WERI-Rb-1 (cell line): ENCODE results near the gene CHAMP1.

Source experiments
- DNase-seq: peaks from one replicate; pipeline ENCODE4 v3.0.0-alpha.2; 2020
- H3K27ac ChIP-seq: fragments of 250-450 bp; sonication (Bioruptor Pico); 2 replicates; pipeline ENCODE4 v1.5.1; 2020; ENCODE audit warnings: mild to moderate bottlenecking, moderate library complexity
- H3K27me3 ChIP-seq: fragments of 250-450 bp; sonication (Bioruptor Pico); 2 replicates; pipeline ENCODE4 v1.5.1; 2021; ENCODE audit warnings: mild to moderate bottlenecking, low read depth, moderate library complexity; ENCODE audit not compliant: insufficient read depth, severe bottlenecking
- H3K36me3 ChIP-seq: fragments of 250-450 bp; sonication (Bioruptor Pico); 2 replicates; pipeline ENCODE4 v1.5.1; 2020; ENCODE audit warnings: mild to moderate bottlenecking, moderate library complexity
- H3K4me3 ChIP-seq: 2 replicates; pipeline ENCODE4 v1.5.1; 2011; ENCODE audit warnings: low read depth, mild to moderate bottlenecking, control low read depth, low read length
- H3K9me3 ChIP-seq: fragments of 250-450 bp; sonication (Bioruptor Pico); 2 replicates; pipeline ENCODE4 v1.5.1; 2021; ENCODE audit warnings: mild to moderate bottlenecking, moderate library complexity; ENCODE audit not compliant: severe bottlenecking
- TF ChIP-seq, protein P1 (sequence below): IDR thresholded peaks from 2 replicates; pipeline ENCODE4 v1.5.1; 2011; ENCODE audit warnings: low read depth, mild to moderate bottlenecking, control low read depth, inconsistent platforms, low read length

The CHAMP1 gene

DNA sequence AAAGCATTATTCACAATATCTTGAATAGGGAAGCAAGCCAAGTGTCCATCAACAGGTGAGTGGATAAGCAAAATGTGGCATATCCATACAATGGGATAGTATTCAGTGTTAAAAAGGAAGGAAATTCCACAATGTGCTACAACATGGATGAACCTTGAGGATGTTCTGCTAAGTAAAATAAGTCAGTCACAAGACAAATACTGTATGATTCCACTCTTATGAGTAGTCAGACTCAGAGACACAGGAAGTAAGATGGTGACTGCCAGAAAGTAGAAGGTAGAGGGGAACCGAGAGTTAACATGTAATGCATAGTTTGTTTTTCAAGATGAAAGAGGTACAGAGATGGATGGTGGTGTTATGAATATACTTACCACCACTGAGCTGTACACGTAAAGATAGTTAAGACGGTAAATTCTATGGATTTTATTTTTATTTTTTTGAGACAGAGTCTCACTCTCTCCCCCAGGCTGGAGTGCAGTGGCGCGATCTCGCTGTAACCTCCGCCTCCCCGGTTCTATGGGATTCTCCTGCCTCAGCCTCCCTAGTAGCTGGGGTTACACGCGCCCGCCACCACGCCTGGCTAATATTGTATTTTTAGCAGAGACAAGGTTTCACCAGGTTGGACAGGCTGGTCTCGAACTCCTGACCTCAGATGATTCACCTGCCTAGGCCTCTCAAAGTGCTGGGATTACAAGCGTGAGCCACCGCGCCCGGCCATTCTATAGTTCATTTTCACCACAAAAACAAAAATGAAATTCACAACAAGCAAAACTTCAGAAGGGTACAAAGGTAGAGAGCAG lies 1.0 kb upstream of the CHAMP1 start:
- Histone ChIP-seq H3K27ac (peak overlapping the region; percentile 91), H3K4me3 (peak overlapping the region; percentile 90), H3K9me3 (no peaks in the 10 kb centered on the region), H3K36me3 (peaks cover 27% of the 10 kb centered on the region), H3K27me3 (no peaks in the 10 kb centered on the region)
- TF ChIP-seq, protein P1, sequence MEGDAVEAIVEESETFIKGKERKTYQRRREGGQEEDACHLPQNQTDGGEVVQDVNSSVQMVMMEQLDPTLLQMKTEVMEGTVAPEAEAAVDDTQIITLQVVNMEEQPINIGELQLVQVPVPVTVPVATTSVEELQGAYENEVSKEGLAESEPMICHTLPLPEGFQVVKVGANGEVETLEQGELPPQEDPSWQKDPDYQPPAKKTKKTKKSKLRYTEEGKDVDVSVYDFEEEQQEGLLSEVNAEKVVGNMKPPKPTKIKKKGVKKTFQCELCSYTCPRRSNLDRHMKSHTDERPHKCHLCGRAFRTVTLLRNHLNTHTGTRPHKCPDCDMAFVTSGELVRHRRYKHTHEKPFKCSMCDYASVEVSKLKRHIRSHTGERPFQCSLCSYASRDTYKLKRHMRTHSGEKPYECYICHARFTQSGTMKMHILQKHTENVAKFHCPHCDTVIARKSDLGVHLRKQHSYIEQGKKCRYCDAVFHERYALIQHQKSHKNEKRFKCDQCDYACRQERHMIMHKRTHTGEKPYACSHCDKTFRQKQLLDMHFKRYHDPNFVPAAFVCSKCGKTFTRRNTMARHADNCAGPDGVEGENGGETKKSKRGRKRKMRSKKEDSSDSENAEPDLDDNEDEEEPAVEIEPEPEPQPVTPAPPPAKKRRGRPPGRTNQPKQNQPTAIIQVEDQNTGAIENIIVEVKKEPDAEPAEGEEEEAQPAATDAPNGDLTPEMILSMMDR: no peak
- no peak for DNase-seq

DNA sequence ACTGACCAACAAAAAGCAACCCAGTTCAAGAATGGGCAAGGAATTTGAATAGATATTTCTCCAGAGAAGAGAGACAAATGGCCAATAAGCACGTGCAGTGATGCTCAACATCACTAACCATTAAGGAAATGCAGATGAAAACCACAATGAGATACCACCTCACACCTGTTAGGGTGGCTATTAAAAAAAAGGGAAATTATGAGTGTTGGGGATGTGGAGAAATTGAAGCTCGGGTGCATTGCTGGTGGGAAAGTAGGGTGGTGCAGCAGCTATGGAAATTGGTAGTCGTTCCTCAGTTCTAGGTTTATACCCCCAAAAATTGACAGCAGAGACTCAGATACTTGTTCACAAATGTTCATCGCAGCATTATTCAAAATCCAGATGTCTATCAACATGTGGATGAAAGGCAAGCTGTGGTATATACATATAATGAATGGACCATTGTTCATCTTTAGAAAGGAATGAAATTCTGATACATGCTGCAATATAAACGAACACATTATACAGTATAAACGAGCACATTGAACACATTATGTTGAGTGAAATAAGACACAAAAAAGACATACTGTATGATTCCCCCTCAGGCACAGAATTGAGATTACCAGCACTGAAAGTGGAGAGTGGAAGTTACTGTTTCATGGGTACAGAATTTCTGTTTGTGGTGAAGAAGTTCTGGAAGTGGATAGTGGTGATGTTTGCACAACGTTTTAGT lies 927 bp downstream of the CHAMP1 start:
- Histone ChIP-seq H3K27me3 (no peaks in the 10 kb centered on the region), H3K27ac (peak overlapping the region; percentile 91), H3K4me3 (peak overlapping the region; percentile 90), H3K9me3 (no peaks in the 10 kb centered on the region), H3K36me3 (peaks cover 42% of the 10 kb centered on the region)
- DNase-seq: no peak
- TF ChIP-seq, protein P1: no peak

DNA sequence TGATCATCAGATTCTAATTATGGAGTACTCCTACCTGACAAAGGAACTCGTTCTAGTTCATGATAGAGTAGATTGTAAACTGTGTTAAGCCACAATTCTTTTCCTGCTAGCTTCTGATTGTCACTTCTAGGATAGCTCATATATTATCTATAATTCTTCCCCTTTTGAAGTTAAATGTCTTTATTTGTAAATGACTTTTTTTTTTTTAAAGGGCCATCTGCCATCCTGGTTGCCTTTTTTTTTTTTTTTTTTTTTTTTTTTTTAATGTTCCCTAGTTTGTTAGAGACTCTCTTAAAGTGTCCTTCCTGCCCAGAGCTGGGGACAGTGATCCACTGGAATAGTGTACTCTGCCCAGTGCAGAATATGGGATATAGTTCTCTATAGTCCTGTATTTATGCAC lies 4.3 kb downstream of the CHAMP1 start:
- Histone ChIP-seq H3K9me3 (no peaks in the 10 kb centered on the region), H3K4me3 (no peak overlapping the region), H3K27ac (no peak overlapping the region), H3K36me3 (peaks cover 74% of the 10 kb centered on the region), H3K27me3 (no peaks in the 10 kb centered on the region)
- TF ChIP-seq, protein P1: no peak
- DNase-seq: no peak

DNA sequence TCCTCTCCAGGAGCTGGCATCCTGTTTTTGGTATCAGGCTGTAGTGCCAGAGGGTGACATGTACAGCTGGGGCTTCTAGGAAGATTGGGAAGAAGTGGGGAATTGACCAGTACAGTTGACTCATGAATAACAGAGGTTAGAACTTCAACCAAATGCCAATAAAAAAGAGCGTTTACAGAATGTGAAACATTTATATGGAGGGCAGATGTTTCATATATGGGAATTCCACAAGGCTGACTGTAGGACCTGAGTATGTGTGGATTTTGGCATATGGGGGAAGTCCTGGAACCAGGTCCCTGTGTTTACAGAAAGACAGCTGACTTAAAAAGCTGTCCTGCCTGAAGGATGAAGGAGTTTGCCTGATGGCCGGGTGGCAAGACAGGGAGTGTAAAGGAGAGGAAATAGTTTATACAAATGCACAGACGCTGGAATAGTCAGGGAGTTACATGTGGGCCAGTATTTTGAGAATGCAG lies 5.2 kb downstream of the CHAMP1 start:
- no peak overlapping the region for H3K4me3 ChIP-seq
- TF ChIP-seq, protein P1: no peak
- no peaks in the 10 kb centered on the region for H3K9me3 ChIP-seq
- DNase-seq: no peak
- no peaks in the 10 kb centered on the region for H3K27me3 ChIP-seq
- H3K27ac ChIP-seq: no peak overlapping the region
- H3K36me3 ChIP-seq: peaks cover 81% of the 10 kb centered on the region

DNA sequence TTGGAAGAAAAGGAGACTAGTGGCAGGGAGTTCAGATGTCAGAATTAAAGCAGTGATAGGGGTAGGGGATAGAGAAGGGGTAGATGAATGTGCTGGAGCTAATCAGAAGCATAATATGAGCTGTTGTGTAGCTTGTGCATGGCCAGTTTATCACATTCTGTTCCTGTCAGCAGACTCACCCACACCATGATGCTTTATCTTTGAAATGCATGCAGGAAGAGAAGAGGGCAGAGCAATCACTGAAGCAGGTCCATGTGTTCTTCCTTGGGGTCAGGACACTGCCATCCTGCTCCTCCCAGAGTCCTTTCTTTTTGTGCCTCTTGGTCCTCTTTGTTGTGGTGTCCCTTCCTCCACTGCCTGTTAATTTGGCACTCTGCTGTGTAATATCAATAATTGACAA lies 5.8 kb downstream of the CHAMP1 start:
- TF ChIP-seq, protein P1: no peak
- H3K27ac ChIP-seq: no peak overlapping the region
- H3K27me3 ChIP-seq: no peaks in the 10 kb centered on the region
- H3K36me3 ChIP-seq: peaks cover 84% of the 10 kb centered on the region
- no peak for DNase-seq
- H3K4me3 ChIP-seq: no peak overlapping the region
- no peaks in the 10 kb centered on the region for H3K9me3 ChIP-seq
